ENCODE data around the gene TUBB4A. TPM values are rescaled to one million over a fixed set of nuclear protein-coding genes. Genes with fewer than 3 reads are reported as not detected.

The TUBB4A gene
- total RNA-seq, 1 donor from 2014 or later, result 0.58 TPM

DNA sequence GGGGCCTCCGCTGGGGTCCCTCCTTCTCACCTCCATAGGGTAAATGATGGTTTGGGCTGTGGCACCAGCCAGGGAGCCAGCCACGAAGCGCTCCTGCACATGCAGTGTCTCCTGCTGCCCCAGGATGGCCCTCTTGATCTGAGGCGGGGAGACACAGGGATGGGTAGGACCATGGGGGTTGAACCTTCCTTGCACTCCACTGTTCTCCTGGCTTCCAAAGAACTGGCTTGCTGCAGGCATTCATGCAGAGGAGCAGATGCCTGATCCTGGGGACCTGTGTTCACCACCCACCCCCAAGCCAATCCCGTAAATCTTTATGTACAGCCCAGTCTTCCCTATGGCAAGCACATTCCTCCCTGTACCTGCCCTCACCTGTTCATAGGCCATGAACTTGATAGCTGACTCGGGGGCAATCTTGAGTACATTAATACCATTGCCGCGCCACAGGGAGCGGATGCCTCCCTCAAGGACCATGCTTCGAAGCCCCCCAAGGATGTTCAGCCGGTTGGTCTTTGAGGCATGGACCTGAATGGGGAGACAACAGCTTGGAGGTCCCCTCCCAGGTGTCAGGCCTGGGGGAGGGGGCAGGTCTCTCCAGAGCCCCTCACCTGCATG lies 48.1 kb downstream of the TUBB4A start:
- DNase-seq, result no peak
- no peak overlapping the region for H3K4me3 ChIP-seq
- H3K9me3 ChIP-seq, result peaks cover 4% of the 10 kb centered on the region
- no peak for ATAC-seq
- TF ChIP-seq, protein P1, sequence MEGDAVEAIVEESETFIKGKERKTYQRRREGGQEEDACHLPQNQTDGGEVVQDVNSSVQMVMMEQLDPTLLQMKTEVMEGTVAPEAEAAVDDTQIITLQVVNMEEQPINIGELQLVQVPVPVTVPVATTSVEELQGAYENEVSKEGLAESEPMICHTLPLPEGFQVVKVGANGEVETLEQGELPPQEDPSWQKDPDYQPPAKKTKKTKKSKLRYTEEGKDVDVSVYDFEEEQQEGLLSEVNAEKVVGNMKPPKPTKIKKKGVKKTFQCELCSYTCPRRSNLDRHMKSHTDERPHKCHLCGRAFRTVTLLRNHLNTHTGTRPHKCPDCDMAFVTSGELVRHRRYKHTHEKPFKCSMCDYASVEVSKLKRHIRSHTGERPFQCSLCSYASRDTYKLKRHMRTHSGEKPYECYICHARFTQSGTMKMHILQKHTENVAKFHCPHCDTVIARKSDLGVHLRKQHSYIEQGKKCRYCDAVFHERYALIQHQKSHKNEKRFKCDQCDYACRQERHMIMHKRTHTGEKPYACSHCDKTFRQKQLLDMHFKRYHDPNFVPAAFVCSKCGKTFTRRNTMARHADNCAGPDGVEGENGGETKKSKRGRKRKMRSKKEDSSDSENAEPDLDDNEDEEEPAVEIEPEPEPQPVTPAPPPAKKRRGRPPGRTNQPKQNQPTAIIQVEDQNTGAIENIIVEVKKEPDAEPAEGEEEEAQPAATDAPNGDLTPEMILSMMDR (IDR thresholded peaks at IDR 0.05), result no peak
- intact Hi-C loops (cut with DNase I), result no loop called here
- H3K36me3 ChIP-seq, result no peaks in the 10 kb centered on the region
- no peaks in the 10 kb centered on the region for H3K27me3 ChIP-seq
- peaks cover 8% of the 10 kb centered on the region for H3K4me1 ChIP-seq
- no peak overlapping the region for H3K27ac ChIP-seq

DNA sequence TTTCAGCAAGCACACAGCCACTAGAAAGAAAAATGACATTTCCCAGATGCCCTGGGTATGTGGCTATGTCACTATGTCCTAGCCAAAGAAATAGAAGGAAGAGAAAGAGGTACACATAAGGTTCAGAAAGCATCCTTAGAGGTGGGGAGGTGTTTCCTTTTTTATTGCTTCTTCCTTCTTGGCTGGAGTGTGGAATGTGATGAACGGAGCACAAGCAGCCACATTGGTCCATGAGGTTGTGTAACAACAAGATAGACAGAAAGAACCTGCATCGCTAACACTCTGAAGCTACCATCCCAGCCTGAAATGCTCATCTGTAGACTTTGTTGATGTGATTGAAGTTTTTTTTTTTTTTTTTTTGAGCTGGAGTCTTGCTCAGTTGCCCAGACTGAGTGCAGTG lies 49.2 kb downstream of the TUBB4A start:
- no peaks in the 10 kb centered on the region for H3K36me3 ChIP-seq
- ATAC-seq (no peak), DNase-seq (no peak)
- intact Hi-C loops (cut with DNase I), result no loop called here
- H3K27me3 ChIP-seq, result no peaks in the 10 kb centered on the region
- peaks cover 4% of the 10 kb centered on the region for H3K9me3 ChIP-seq
- no peak overlapping the region for H3K27ac ChIP-seq
- no peaks in the 10 kb centered on the region for H3K4me1 ChIP-seq
- no peak overlapping the region for H3K4me3 ChIP-seq
- TF ChIP-seq, protein P1 (IDR thresholded peaks at IDR 0.05), result no peak

DNA sequence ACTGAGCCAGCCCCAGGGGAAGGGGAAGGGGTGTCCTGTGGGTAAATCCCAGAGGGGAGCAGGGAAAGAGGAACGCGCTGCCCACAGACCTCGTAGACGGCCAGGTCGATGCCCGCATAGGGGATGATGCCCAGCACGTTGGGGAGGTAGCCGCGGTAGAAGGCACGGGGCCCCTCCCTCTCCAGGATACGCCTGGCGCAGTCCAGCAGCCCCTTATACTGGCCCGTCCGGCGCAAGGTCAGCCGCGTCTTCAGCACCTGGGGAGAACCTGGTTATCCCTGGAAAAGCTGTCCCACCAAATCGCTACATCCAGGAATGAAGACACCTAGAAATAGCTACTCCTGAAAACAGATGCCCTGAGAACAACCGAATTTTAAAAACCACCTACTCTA lies 49.9 kb downstream of the TUBB4A start:
- H3K4me1 ChIP-seq, result no peaks in the 10 kb centered on the region
- ATAC-seq, result no peak
- H3K27me3 ChIP-seq, result no peaks in the 10 kb centered on the region
- H3K4me3 ChIP-seq, result no peak overlapping the region
- H3K9me3 ChIP-seq, result peaks cover 4% of the 10 kb centered on the region
- TF ChIP-seq, protein P1 (IDR thresholded peaks at IDR 0.05), result no peak
- intact Hi-C loops (cut with DNase I), result no loop called here
- H3K36me3 ChIP-seq, result no peaks in the 10 kb centered on the region
- H3K27ac ChIP-seq, result no peak overlapping the region
- DNase-seq, result no peak

DNA sequence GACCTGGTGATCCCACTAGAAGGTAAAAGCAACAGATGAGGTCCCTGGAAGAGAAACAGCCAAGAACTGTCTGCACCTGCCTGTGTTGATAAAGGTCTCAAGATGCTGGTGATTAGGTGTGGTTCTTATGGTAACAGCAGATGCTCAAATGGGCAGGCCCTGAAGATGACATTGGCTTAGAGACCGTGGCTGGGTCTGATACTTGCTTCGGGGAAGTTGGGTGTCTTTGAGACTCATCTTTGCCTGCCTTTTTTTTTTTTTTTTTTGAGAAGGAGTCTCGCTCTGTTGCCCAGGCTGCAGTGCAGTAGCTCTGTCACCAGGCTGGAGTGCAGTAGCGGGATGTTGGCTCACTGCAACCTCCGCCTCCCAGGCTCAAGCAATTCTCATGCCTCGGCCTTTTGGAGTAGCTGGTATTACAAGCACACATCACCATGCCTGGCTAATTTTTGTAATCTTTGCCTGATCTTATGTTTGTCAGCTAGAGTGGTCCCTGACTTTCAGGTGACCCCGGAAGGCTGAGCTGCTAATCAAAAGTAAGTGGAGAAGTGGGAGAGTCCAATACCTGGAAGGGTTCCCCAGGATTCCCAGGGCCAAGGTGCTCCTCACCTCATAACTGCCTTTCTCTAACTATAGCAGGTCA lies 50.4 kb downstream of the TUBB4A start:
- no peak overlapping the region for H3K4me3 ChIP-seq
- DNase-seq, result no peak
- TF ChIP-seq, protein P1 (IDR thresholded peaks at IDR 0.05), result no peak
- H3K4me1 ChIP-seq, result no peaks in the 10 kb centered on the region
- peaks cover 4% of the 10 kb centered on the region for H3K9me3 ChIP-seq
- intact Hi-C loops (cut with DNase I), result no loop called here
- H3K27me3 ChIP-seq, result no peaks in the 10 kb centered on the region
- ATAC-seq, result no peak
- H3K36me3 ChIP-seq, result no peaks in the 10 kb centered on the region
- no peak overlapping the region for H3K27ac ChIP-seq

DNA sequence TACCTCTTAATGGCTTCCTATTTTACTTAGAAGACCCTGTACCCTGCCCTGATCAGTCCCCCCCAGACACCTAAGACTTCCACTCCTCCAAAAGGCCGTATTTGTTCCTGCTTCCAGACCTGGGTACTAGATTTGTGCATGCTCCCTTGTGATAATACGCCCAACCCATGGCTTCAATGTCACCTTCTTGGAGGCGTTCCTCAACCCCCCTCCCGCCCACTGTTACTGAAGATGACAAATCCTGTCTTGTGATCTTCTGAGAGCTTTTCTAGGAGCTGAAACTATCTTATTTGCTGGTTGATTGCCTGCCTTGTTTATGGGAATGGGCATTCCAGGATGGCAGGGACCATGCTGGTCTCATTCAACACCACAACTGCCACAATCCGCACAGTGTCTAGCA lies 51.9 kb downstream of the TUBB4A start:
- TF ChIP-seq, protein P1 (IDR thresholded peaks at IDR 0.05), result no peak
- Histone ChIP-seq H3K27ac (no peak overlapping the region), H3K36me3 (no peaks in the 10 kb centered on the region), H3K4me1 (no peaks in the 10 kb centered on the region), H3K9me3 (peaks cover 4% of the 10 kb centered on the region), H3K4me3 (no peak overlapping the region), H3K27me3 (no peaks in the 10 kb centered on the region)
- DNase-seq (no peak), ATAC-seq (no peak)
- intact Hi-C loops (cut with DNase I), result no loop called here

Measured in upper lobe of right lung (tissue), 1 donor.